Neural cell (in vitro differentiated cells): ENCODE measurements around the gene PADI3. TPM values are rescaled to one million over a fixed set of nuclear protein-coding genes. Genes with fewer than 3 reads are reported as not detected.

Experiments
- H2AFZ ChIP-seq: fragments of 200-600, 300-800 bp; sonication (generic), shearing (Covaris generic); 2 replicates; pipeline ENCODE4 v1.6.0; 2014; ENCODE audit warnings: low read depth, mild to moderate bottlenecking, antibody characterized with exemption, low read length, moderate library complexity
- H3F3A ChIP-seq: fragments of 200-600 bp; shearing (Covaris generic); 2 replicates; pipeline ENCODE4 v1.6.1; 2016; ENCODE audit warnings: mild to moderate bottlenecking, moderate library complexity, mixed read lengths, antibody characterized with exemption, low read length; ENCODE audit not compliant: insufficient read depth, poor library complexity, severe bottlenecking
- H3K27ac ChIP-seq: fragments of 200-600, 300-800 bp; sonication (generic), shearing (Covaris generic); 2 replicates; pipeline ENCODE4 v1.5.1; 2014; ENCODE audit warnings: mild to moderate bottlenecking, low read length, moderate library complexity
- H3K27me3 ChIP-seq: fragments of 300-800, 200-600 bp; sonication (generic), shearing (Covaris generic); 2 replicates; pipeline ENCODE4 v1.6.0; 2014; ENCODE audit warnings: mild to moderate bottlenecking, low read depth, low read length, moderate library complexity; ENCODE audit not compliant: insufficient read depth
- H3K36me3 ChIP-seq: fragments of 300-800, 200-600 bp; sonication (generic), shearing (Covaris generic); 2 replicates; pipeline ENCODE4 v1.5.1; 2014; ENCODE audit warnings: mild to moderate bottlenecking, antibody characterized with exemption, low read length, moderate library complexity; ENCODE audit not compliant: insufficient read depth
- H3K4me2 ChIP-seq: fragments of 300-800, 200-600 bp; sonication (generic), shearing (Covaris generic); 2 replicates; pipeline ENCODE4 v1.6.0; 2014; ENCODE audit warnings: mild to moderate bottlenecking, low read length
- H3K4me3 ChIP-seq: fragments of 300-800, 200-600 bp; sonication (generic), shearing (Covaris generic); 2 replicates; pipeline ENCODE4 v1.5.1; 2014; ENCODE audit warnings: mild to moderate bottlenecking, low read length, moderate library complexity
- H3K79me2 ChIP-seq: fragments of 200-600 bp; shearing (Covaris generic); replicated peaks from 2 replicates; pipeline ENCODE4 v1.6.0; 2014; ENCODE audit warnings: mild to moderate bottlenecking, low read length, moderate library complexity; ENCODE audit not compliant: insufficient read depth
- H3K9ac ChIP-seq: fragments of 300-800, 200-600 bp; sonication (generic), shearing (Covaris generic); 2 replicates; pipeline ENCODE4 v1.6.1; 2016; ENCODE audit warnings: mild to moderate bottlenecking, low read length, mixed read lengths
- H3K9me2 ChIP-seq: fragments of 200-600 bp; shearing (Covaris generic); 2 replicates; pipeline ENCODE4 v1.6.1; 2016; ENCODE audit warnings: mild to moderate bottlenecking, low read length, mixed read lengths; ENCODE audit not compliant: insufficient read depth
- H3K9me3 ChIP-seq: fragments of 200-600, 300-800 bp; sonication (generic), shearing (Covaris generic); 2 replicates; pipeline ENCODE4 v1.6.1; 2016; ENCODE audit warnings: mild to moderate bottlenecking, mixed run types, low read length, moderate library complexity, mixed read lengths
- H4K20me1 ChIP-seq: fragments of 200-600 bp; shearing (Covaris generic); 2 replicates; pipeline ENCODE4 v1.6.1; 2016; ENCODE audit warnings: mild to moderate bottlenecking, mixed run types; ENCODE audit not compliant: insufficient read depth
- CTCF ChIP-seq: fragments of 450-650 bp; IDR thresholded peaks from 2 replicates; pipeline ENCODE4 v1.5.1; 2014; ENCODE audit warnings: antibody characterized with exemption, mild to moderate bottlenecking, moderate library complexity; ENCODE audit not compliant: poor library complexity, severe bottlenecking
- EP300 ChIP-seq: fragments of 450-650 bp; conservative IDR thresholded peaks from 2 replicates; pipeline ENCODE4 v1.6.1; 2014; ENCODE audit warnings: antibody characterized with exemption, mild to moderate bottlenecking, moderate library complexity; ENCODE audit not compliant: poor library complexity, severe bottlenecking
- EZH2 ChIP-seq: fragments of 200-600, 300-800 bp; shearing (Covaris generic), sonication (generic); IDR thresholded peaks from 2 replicates; pipeline ENCODE4 v1.6.1; 2014; ENCODE audit warnings: antibody characterized with exemption, low read length, borderline replicate concordance, mild to moderate bottlenecking; ENCODE audit not compliant: insufficient read depth, poor library complexity, severe bottlenecking
- MXI1 ChIP-seq: fragments of 450-650 bp; conservative IDR thresholded peaks from 2 replicates; pipeline ENCODE4 v1.6.1; 2014; ENCODE audit warnings: antibody characterized with exemption, mild to moderate bottlenecking; ENCODE audit not compliant: poor library complexity, severe bottlenecking
- POLR2AphosphoS5 ChIP-seq: IDR thresholded peaks from 2 replicates; pipeline ENCODE4 v1.6.1; 2012
- RAD21 ChIP-seq: fragments of 450-650 bp; conservative IDR thresholded peaks from 2 replicates; pipeline ENCODE4 v1.6.1; 2014; ENCODE audit warnings: antibody characterized with exemption, mild to moderate bottlenecking, moderate library complexity
- REST ChIP-seq: IDR thresholded peaks from 2 replicates; pipeline ENCODE4 v1.6.1; 2012; ENCODE audit warnings: borderline replicate concordance
- SMC3 ChIP-seq: fragments of 450-650 bp; conservative IDR thresholded peaks from 2 replicates; pipeline ENCODE4 v1.6.1; 2014; ENCODE audit warnings: antibody characterized with exemption, mild to moderate bottlenecking, moderate library complexity; ENCODE audit not compliant: poor library complexity
- TAF1 ChIP-seq: IDR thresholded peaks from 2 replicates; pipeline ENCODE4 v1.6.1; 2012; ENCODE audit warnings: low read depth
- polyA plus RNA-seq: library from polyadenylated mRNA; depleted of rRNA; stranded (reverse); fragments of >200 nt; gene quantifications from 2 replicates; pipeline ENCODE4 v1.2.3, GENCODE V29; 2014

Gene PADI3
- polyA plus RNA-seq, 1 donor from 2014 or later: not detected

- Histone ChIP-seq H3K79me2 (no peaks in the 10 kb centered on the region), H3K9me3 (no peaks in the 10 kb centered on the region), H3K9me2 (no peaks in the 10 kb centered on the region), H3K4me3 (no peak overlapping the region), H3K27ac (no peak overlapping the region), H3K36me3 (no peaks in the 10 kb centered on the region), H3F3A (no peaks in the 10 kb centered on the region), H2AFZ (no peak overlapping the region), H3K4me2 (no peak overlapping the region), H3K9ac (no peak overlapping the region), H3K27me3 (no peaks in the 10 kb centered on the region), H4K20me1 (no peaks in the 10 kb centered on the region)
- TF ChIP-seq MXI1: no peak
- TF ChIP-seq POLR2AphosphoS5: no peak
- TF ChIP-seq EZH2: no peak
- TF ChIP-seq REST: no peak
- TF ChIP-seq CTCF: no peak
- TF ChIP-seq RAD21: no peak
- no peak for TF ChIP-seq TAF1
- no peak for TF ChIP-seq EP300
- no peak for TF ChIP-seq SMC3
Observed at GRCh38 chr1:17276568-17276967, 27.7 kb downstream of the PADI3 start.

DNA sequence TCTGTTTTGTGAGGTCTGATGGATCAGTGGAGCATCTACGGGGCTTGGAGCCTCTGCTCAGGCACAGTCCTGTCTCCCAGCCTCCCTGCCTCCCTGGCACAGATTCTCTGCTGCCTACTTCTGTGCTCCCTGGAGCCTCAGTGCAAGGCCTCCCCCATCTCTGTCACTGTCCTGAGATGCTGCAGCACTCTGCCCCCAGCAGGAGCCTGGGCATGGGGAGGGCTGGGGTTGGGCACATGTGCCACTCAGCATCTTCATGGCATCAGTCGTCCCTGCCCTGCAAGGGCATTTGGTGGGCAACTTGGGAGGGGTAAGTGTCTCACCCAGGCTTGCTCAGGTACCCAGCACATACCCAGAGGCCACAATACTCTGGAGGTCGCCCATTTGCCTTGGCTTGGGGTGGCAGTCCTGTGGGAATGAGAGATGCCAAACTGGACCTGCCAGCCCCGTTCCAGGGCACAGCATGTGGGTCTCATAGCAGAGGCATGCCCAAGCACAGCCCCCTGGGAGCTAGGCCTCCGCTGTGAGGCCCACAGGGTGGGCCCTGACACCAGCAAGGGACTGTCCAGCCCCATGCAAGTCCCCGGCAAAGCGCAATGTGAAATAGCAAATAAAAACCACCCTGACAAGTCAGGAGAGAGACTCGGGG, 28.7 kb downstream of the PADI3 start:
- Histone ChIP-seq H3K9ac (no peak overlapping the region), H3F3A (no peaks in the 10 kb centered on the region), H3K27ac (no peak overlapping the region), H3K4me2 (no peak overlapping the region), H2AFZ (no peak overlapping the region), H3K4me3 (no peak overlapping the region), H4K20me1 (no peaks in the 10 kb centered on the region), H3K36me3 (no peaks in the 10 kb centered on the region), H3K27me3 (no peaks in the 10 kb centered on the region), H3K9me3 (no peaks in the 10 kb centered on the region), H3K9me2 (no peaks in the 10 kb centered on the region), H3K79me2 (no peaks in the 10 kb centered on the region)
- TF ChIP-seq POLR2AphosphoS5 (no peak), SMC3 (no peak), EZH2 (no peak), REST (no peak), MXI1 (no peak)
